Endothelial cell of umbilical vein (primary cell): ENCODE measurements around the gene GAL3ST2. TPM values are rescaled to one million over a fixed set of nuclear protein-coding genes. Genes with fewer than 3 reads are reported as not detected.

Source experiments
- BruUV-seq: library from RNA; stranded (reverse); fragments of 400-500 nt; replicated peaks from 2 replicates; lab custom pipeline; 2021; lab: Mats Ljungman, UMichigan
- CTCF ChIA-PET: fragments of 300-600, 350-600 bp; sonication (Branson Sonifier 250); formaldehyde crosslinking; loops from one replicate; lab custom pipeline; 2021; ENCODE audit warnings: antibody characterized with exemption, inconsistent platforms; lab: Charles Lee
- POLR2A ChIA-PET: fragments of 300-600, 350-600 bp; sonication (Branson Sonifier 250); formaldehyde crosslinking; loops from one replicate; lab custom pipeline; 2021; ENCODE audit warnings: antibody characterized with exemption, inconsistent platforms; lab: Charles Lee
- DNase-seq: peaks from one replicate; pipeline ENCODE4 v3.0.0-alpha.2; 2011; ENCODE audit warnings: low read depth, low spot score
- FAIRE-seq: peaks from 2 replicates; lab custom pipeline; 2011; peaks lifted over from hg19 to GRCh38; lab: Jason Lieb, UNC
- H2AFZ ChIP-seq: 2 replicates; pipeline ENCODE4 v1.6.0; 2012; ENCODE audit warnings: low read depth, low read length, control low read depth, inconsistent platforms
- H3K27ac ChIP-seq: 2 replicates; pipeline ENCODE4 v1.5.1; 2011; ENCODE audit warnings: low read depth, mild to moderate bottlenecking, control low read depth, low read length, moderate library complexity; ENCODE audit not compliant: insufficient read depth
- H3K27me3 ChIP-seq, 2 experiments: 2 replicates each; pipeline versions ENCODE4 v1.6.0 to v1.6.1; 2011; ENCODE audit warnings: low read length in 2 of 2, mixed read lengths in 1 of 2; ENCODE audit not compliant: control insufficient read depth in 2 of 2, insufficient read depth in 2 of 2
- H3K36me3 ChIP-seq, 2 experiments: 2 replicates in 1 of 2; 3 replicates in 1 of 2; pipeline ENCODE4 v1.5.1; 2011; ENCODE audit warnings: low read length in 2 of 2, mild to moderate bottlenecking in 1 of 2, moderate library complexity in 1 of 2; ENCODE audit not compliant: control insufficient read depth in 2 of 2, insufficient read depth in 2 of 2; ENCODE audit errors: extremely low read depth in 1 of 2
- H3K4me1 ChIP-seq: 3 replicates; pipeline ENCODE4 v1.5.1; 2011; ENCODE audit warnings: mild to moderate bottlenecking, low read length; ENCODE audit not compliant: control insufficient read depth, insufficient read depth; ENCODE audit errors: extremely low read depth
- H3K4me2 ChIP-seq: 2 replicates; pipeline ENCODE4 v1.6.1; 2011; ENCODE audit warnings: low read length, control low read depth, mixed read lengths; ENCODE audit not compliant: insufficient read depth
- H3K4me3 ChIP-seq, 3 experiments: fragments of 200-600 bp in 1 of 3; sonication (generic), shearing (Covaris generic) in 1 of 3; replicated peaks in 1 of 3; 2 replicates each; pipeline ENCODE4 v1.5.1; 2011 to 2016; ENCODE audit warnings: control low read depth in 3 of 3, low read length in 3 of 3, mild to moderate bottlenecking in 2 of 3, inconsistent platforms in 1 of 3, low read depth in 1 of 3, moderate library complexity in 1 of 3; ENCODE audit not compliant: insufficient read depth in 1 of 3
- H3K79me2 ChIP-seq: 2 replicates; pipeline ENCODE4 v1.6.0; 2012; ENCODE audit warnings: low read length, inconsistent platforms; ENCODE audit not compliant: control insufficient read depth, insufficient read depth
- H3K9ac ChIP-seq: replicated peaks from 2 replicates; pipeline ENCODE3; 2011; ENCODE audit warnings: low read length, control low read depth; ENCODE audit not compliant: insufficient read depth; ENCODE audit errors: extremely low read depth
- H3K9me1 ChIP-seq: replicated peaks from 3 replicates; pipeline ENCODE4 v1.6.0; 2011; ENCODE audit warnings: mild to moderate bottlenecking, low read length; ENCODE audit not compliant: control insufficient read depth, insufficient read depth; ENCODE audit errors: extremely low read depth
- H3K9me3 ChIP-seq: replicated peaks from 2 replicates; pipeline ENCODE4 v1.5.1; 2012; ENCODE audit warnings: low read length, inconsistent platforms; ENCODE audit not compliant: control insufficient read depth, insufficient read depth
- H4K20me1 ChIP-seq: replicated peaks from 2 replicates; pipeline ENCODE3; 2011; ENCODE audit warnings: mild to moderate bottlenecking, low read length; ENCODE audit not compliant: control insufficient read depth, insufficient read depth; ENCODE audit errors: extremely low read depth
- GATA2 ChIP-seq: IDR thresholded peaks from 2 replicates; pipeline ENCODE4 v1.7.0; 2011; ENCODE audit warnings: low read depth, mild to moderate bottlenecking, moderate library complexity, mixed read lengths, low read length; ENCODE audit not compliant: insufficient read length, insufficient read depth
- dilution Hi-C: fragments of 300-500 bp; cut with MboI; formaldehyde crosslinking; loops from one replicate; pipeline ENCODE4 v1.15.0; 2019; ENCODE audit warnings: low sequenced_read_pairs; ENCODE audit not compliant: extremely low pct_ligation_motif_present
- intact Hi-C: fragments of 100-400 bp; cut with micrococcal nuclease; formaldehyde crosslinking; loops from one replicate; pipeline ENCODE4 v1.10.0; 2022
- polyA plus RNA-seq, 4 experiments: library from polyadenylated mRNA; depleted of rRNA in 3 of 4; stranded (reverse) in 3 of 4; unstranded in 1 of 4; fragments of >200 nt; gene quantifications; 2 replicates each; pipeline versions ENCODE4 v1.2.1 to v1.2.3, GENCODE V29; 2011 to 2012; ENCODE audit warnings: missing spikeins in 1 of 4
- total RNA-seq: library from RNA; stranded (reverse); gene quantifications from 2 replicates; pipeline ENCODE4 v1.2.3, GENCODE V29; 2021
- TF ChIP-seq, protein P1 (sequence below): IDR thresholded peaks from 2 replicates; pipeline ENCODE4 v1.6.1; 2011; ENCODE audit not compliant: insufficient read depth, insufficient read length
- TF ChIP-seq, protein P2 (sequence below), 2 donors: IDR thresholded peaks; 1 replicate in 1 of 2; 2 replicates in 1 of 2; pipeline ENCODE4 v1.5.1; 2011; ENCODE audit warnings: low read length in 2 of 2, mild to moderate bottlenecking in 2 of 2, moderate library complexity in 2 of 2, control low read depth in 1 of 2, inconsistent platforms in 1 of 2, low read depth in 1 of 2; ENCODE audit not compliant: insufficient read depth in 1 of 2; ENCODE audit errors: extremely low read depth in 1 of 2

Gene GAL3ST2
- total and polyA plus RNA-seq, 2 donors (not counting 3 experiments of a cell fraction or from before 2014, with no cell fraction given) = not detected

DNA sequence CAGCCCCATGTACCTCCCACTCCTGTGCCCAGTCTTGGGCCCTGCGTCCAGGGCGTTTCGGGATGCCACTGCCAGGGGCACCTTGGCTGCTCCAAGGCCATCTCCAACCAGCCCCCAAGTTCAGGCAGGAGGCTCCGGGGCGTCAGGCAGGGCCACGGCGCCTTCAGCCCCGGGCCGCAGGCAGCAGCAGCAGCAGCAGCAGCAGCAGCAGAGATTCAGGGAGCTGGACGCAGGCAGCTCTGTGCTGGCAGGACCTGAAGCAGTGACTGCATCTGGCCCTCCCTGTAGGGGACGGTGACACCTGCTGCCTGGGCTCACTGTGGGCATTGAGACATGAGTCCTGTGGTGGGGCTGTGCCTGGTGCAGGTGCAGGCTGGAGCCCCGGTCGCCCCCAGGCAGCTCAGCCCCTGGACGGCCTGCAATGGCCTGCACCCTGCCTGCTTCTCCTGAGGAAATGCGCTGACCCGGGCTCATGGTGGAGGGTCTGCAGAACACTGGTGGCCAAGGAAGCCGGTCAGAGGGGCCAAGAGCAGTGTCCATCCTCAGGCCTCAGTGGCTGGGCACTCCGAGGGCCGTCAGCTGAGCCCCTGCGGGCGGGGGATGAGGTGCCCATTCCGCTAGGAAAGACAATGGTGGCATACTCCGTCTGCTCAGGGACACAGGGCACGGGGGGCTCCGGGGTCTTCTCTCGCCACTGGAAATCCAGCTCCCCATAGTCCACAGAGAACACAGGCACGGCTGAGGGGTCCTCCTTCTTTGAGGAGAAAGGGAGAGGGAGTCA lies 74.1 kb downstream of the GAL3ST2 start:
- DNase-seq (no peak), FAIRE-seq (no peak)
- Histone ChIP-seq H3K9me1 (no peaks in the 10 kb centered on the region), H3K9ac (no peak overlapping the region), H2AFZ (no peak overlapping the region), H3K4me3 (no peak overlapping the region), H4K20me1 (no peaks in the 10 kb centered on the region), H3K27me3 (no peaks in the 10 kb centered on the region), H3K36me3 (no peaks in the 10 kb centered on the region), H3K4me1 (no peaks in the 10 kb centered on the region), H3K27ac (no peak overlapping the region), H3K4me2 (no peak overlapping the region), H3K9me3 (no peaks in the 10 kb centered on the region), H3K79me2 (no peaks in the 10 kb centered on the region)
- ChIA-PET POLR2A (no interaction called here), CTCF (interaction anchor here (0.7 to 1.2 kb wide), 2 partner anchors 9 to 11 kb away, joined by 3 read pairs; no protein-coding TSS in a partner anchor)
- BruUV-seq = no TSS peak
- TF ChIP-seq, protein P1, sequence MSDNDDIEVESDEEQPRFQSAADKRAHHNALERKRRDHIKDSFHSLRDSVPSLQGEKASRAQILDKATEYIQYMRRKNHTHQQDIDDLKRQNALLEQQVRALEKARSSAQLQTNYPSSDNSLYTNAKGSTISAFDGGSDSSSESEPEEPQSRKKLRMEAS = no peak
- TF ChIP-seq, protein P2, sequence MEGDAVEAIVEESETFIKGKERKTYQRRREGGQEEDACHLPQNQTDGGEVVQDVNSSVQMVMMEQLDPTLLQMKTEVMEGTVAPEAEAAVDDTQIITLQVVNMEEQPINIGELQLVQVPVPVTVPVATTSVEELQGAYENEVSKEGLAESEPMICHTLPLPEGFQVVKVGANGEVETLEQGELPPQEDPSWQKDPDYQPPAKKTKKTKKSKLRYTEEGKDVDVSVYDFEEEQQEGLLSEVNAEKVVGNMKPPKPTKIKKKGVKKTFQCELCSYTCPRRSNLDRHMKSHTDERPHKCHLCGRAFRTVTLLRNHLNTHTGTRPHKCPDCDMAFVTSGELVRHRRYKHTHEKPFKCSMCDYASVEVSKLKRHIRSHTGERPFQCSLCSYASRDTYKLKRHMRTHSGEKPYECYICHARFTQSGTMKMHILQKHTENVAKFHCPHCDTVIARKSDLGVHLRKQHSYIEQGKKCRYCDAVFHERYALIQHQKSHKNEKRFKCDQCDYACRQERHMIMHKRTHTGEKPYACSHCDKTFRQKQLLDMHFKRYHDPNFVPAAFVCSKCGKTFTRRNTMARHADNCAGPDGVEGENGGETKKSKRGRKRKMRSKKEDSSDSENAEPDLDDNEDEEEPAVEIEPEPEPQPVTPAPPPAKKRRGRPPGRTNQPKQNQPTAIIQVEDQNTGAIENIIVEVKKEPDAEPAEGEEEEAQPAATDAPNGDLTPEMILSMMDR (IDR thresholded peaks at IDR 0.05; ENCODE audit: extremely low read depth in 1 of 2, insufficient read depth in 1 of 2, low read depth in 1 of 2, low read length in 2 of 2) = no peak
- TF ChIP-seq GATA2 = no peak
- dilution Hi-C loops (no loop called here), intact Hi-C loops (no loop called here)
